Stimulated activated effector memory CD8-positive, alpha-beta T cell treated with anti-CD3 and anti-CD28 coated beads, Interleukin-12 subunit alpha, Interleukin-12 subunit beta, amount 100 ng/mL, for 72 hours (primary cell): ENCODE data around the gene MARF1.
"Not testable (repeated sequence)": the region's sequence is repeated elsewhere in the genome, so short reads cannot be mapped to it uniquely, and the experiment has no call there.

Experiments used
- ATAC-seq: fragments of 150-1000 bp; cut with Tn5 transposase; 2 replicates; pipeline ENCODE4 v1.10.0; 2021
- DNase-seq, 2 donors: peaks; one replicate each; pipeline ENCODE4 v3.0.0; 2021 to 2022; ENCODE audit warnings: low spot score in 2 of 2
- H3K27ac Mint-ChIP-seq: one replicate; pipeline ENCODE4 v1.8.0; 2022; ENCODE audit warnings: mild to moderate bottlenecking, mixed read lengths
- H3K36me3 Mint-ChIP-seq: one replicate; pipeline ENCODE4 v1.8.0; 2022; ENCODE audit warnings: mild to moderate bottlenecking, mixed read lengths
- H3K4me1 Mint-ChIP-seq: one replicate; pipeline ENCODE4 v1.8.0; 2022; ENCODE audit warnings: mixed read lengths
- H3K4me3 Mint-ChIP-seq: one replicate; pipeline ENCODE4 v1.8.0; 2022; ENCODE audit warnings: mild to moderate bottlenecking, mixed read lengths
- H3K9me3 Mint-ChIP-seq: one replicate; pipeline ENCODE4 v1.8.0; 2022; ENCODE audit warnings: mixed read lengths

The MARF1 gene

GRCh38 chr16:15583526-15583925 lies 59.4 kb downstream of the MARF1 start:
- Mint-ChIP-seq H3K4me1 (peaks cover 5% of the 10 kb centered on the region), H3K9me3 (peaks cover 6% of the 10 kb centered on the region), H3K36me3 (peaks cover 15% of the 10 kb centered on the region), H3K27ac (peak overlapping the region; percentile 37), H3K4me3 (no peak overlapping the region)
- DNase-seq (no peak), ATAC-seq (no peak)

GRCh38 chr16:15581127-15581815 lies 61.7 kb downstream of the MARF1 start:
- Mint-ChIP-seq H3K36me3 (no peaks in the 10 kb centered on the region), H3K4me1 (no peaks in the 10 kb centered on the region), H3K27ac (no peak overlapping the region), H3K4me3 (no peak overlapping the region), H3K9me3 (peaks cover 6% of the 10 kb centered on the region)
- DNase-seq, result no peak
- ATAC-seq, result no peak

- peaks cover 12% of the 10 kb centered on the region for H3K4me1 Mint-ChIP-seq
- peak overlapping the region; percentile 15 for H3K27ac Mint-ChIP-seq
- no peaks in the 10 kb centered on the region for H3K9me3 Mint-ChIP-seq
- no peak overlapping the region for H3K4me3 Mint-ChIP-seq
- DNase-seq (no peak), ATAC-seq (no peak)
- no peaks in the 10 kb centered on the region for H3K36me3 Mint-ChIP-seq
These were observed 64.1 kb downstream of the MARF1 start for GRCh38 chr16:15578824-15579223.

- H3K4me3 Mint-ChIP-seq, result no peak overlapping the region
- DNase-seq (no peak), ATAC-seq (no peak)
- H3K4me1 Mint-ChIP-seq, result peaks cover 19% of the 10 kb centered on the region
- peak overlapping the region; percentile 15 for H3K27ac Mint-ChIP-seq
- H3K36me3 Mint-ChIP-seq, result no peaks in the 10 kb centered on the region
- H3K9me3 Mint-ChIP-seq, result no peaks in the 10 kb centered on the region
These were observed 65.7 kb downstream of the MARF1 start for GRCh38 chr16:15576960-15577958.

GRCh38 chr16:15575293-15576049 lies 67.5 kb downstream of the MARF1 start:
- ATAC-seq (no peak), DNase-seq (no peak)
- H3K4me1 Mint-ChIP-seq, result peaks cover 26% of the 10 kb centered on the region
- H3K9me3 Mint-ChIP-seq, result peaks cover 2% of the 10 kb centered on the region
- no peaks in the 10 kb centered on the region for H3K36me3 Mint-ChIP-seq
- no peak overlapping the region for H3K4me3 Mint-ChIP-seq
- no peak overlapping the region for H3K27ac Mint-ChIP-seq

GRCh38 chr16:15574614-15574948 lies 68.4 kb downstream of the MARF1 start:
- Mint-ChIP-seq H3K27ac (no peak overlapping the region), H3K4me3 (no peak overlapping the region), H3K36me3 (no peaks in the 10 kb centered on the region), H3K9me3 (peaks cover 2% of the 10 kb centered on the region), H3K4me1 (peaks cover 26% of the 10 kb centered on the region)
- DNase-seq (no peak), ATAC-seq (no peak)

GRCh38 chr16:15573896-15574613 lies 68.9 kb downstream of the MARF1 start:
- peaks cover 26% of the 10 kb centered on the region for H3K4me1 Mint-ChIP-seq
- not testable (repeated sequence) for H3K9me3 Mint-ChIP-seq, ATAC-seq, DNase-seq, H3K4me3 Mint-ChIP-seq, H3K27ac Mint-ChIP-seq, H3K36me3 Mint-ChIP-seq

- no peak overlapping the region for H3K4me3 Mint-ChIP-seq
- DNase-seq, result no peak
- no peak for ATAC-seq
- no peaks in the 10 kb centered on the region for H3K36me3 Mint-ChIP-seq
- no peak overlapping the region for H3K27ac Mint-ChIP-seq
- H3K9me3 Mint-ChIP-seq, result peaks cover 2% of the 10 kb centered on the region
- H3K4me1 Mint-ChIP-seq, result peaks cover 26% of the 10 kb centered on the region
These were observed 69.6 kb downstream of the MARF1 start for GRCh38 chr16:15573274-15573895.

GRCh38 chr16:15572329-15573001 lies 70.5 kb downstream of the MARF1 start:
- Mint-ChIP-seq H3K4me3 (no peak overlapping the region), H3K27ac (peak overlapping the region; percentile 24), H3K4me1 (peaks cover 26% of the 10 kb centered on the region), H3K9me3 (peaks cover 2% of the 10 kb centered on the region), H3K36me3 (no peaks in the 10 kb centered on the region)
- ATAC-seq, result peak; percentile 78
- no peak for DNase-seq

- H3K4me1 Mint-ChIP-seq, result peaks cover 26% of the 10 kb centered on the region
- DNase-seq, result no peak
- H3K27ac Mint-ChIP-seq, result no peak overlapping the region
These were observed 71.4 kb downstream of the MARF1 start for GRCh38 chr16:15571557-15571956.

GRCh38 chr16:15570666-15571065 lies 72.3 kb downstream of the MARF1 start:
- DNase-seq, result not testable (repeated sequence)

More at GRCh38 chr16:15571557-15571956, 71.4 kb downstream of the MARF1 start:
- Mint-ChIP-seq H3K36me3 (no peaks in the 10 kb centered on the region), H3K9me3 (peaks cover 2% of the 10 kb centered on the region), H3K4me3 (no peak overlapping the region)
- no peak for ATAC-seq

GRCh38 chr16:15567823-15568222 lies 75.1 kb downstream of the MARF1 start:
- no peaks in the 10 kb centered on the region for H3K36me3 Mint-ChIP-seq
- H3K4me1 Mint-ChIP-seq, result peaks cover 23% of the 10 kb centered on the region

More at GRCh38 chr16:15570666-15571065, 72.3 kb downstream of the MARF1 start:
- H3K9me3 Mint-ChIP-seq, ATAC-seq, H3K36me3 Mint-ChIP-seq, H3K4me3 Mint-ChIP-seq, H3K27ac Mint-ChIP-seq: not testable (repeated sequence)
- peaks cover 26% of the 10 kb centered on the region for H3K4me1 Mint-ChIP-seq

GRCh38 chr16:15566095-15566494 lies 76.9 kb downstream of the MARF1 start:
- DNase-seq (no peak), ATAC-seq (no peak)
- no peaks in the 10 kb centered on the region for H3K36me3 Mint-ChIP-seq
- H3K4me3 Mint-ChIP-seq, result no peak overlapping the region
- H3K9me3 Mint-ChIP-seq, result no peaks in the 10 kb centered on the region
- H3K4me1 Mint-ChIP-seq, result peaks cover 10% of the 10 kb centered on the region
- no peak overlapping the region for H3K27ac Mint-ChIP-seq

More at GRCh38 chr16:15567823-15568222, 75.1 kb downstream of the MARF1 start:
- H3K4me3 Mint-ChIP-seq, result no peak overlapping the region
- peaks cover 2% of the 10 kb centered on the region for H3K9me3 Mint-ChIP-seq
- no peak for ATAC-seq
- no peak for DNase-seq
- H3K27ac Mint-ChIP-seq, result no peak overlapping the region
